Activated naive CD8-positive, alpha-beta T cell treated with anti-CD3 and anti-CD28 coated beads, Interleukin-2, amount 10 ng/mL, durations not matched to agents 7 days and 5 days (primary cell): ENCODE measurements around the gene ALDH1A3. TPM values are rescaled to one million over a fixed set of nuclear protein-coding genes. Genes with fewer than 3 reads are reported as not detected.
A peak's percentile ranks its signal among the peaks of the same experiment; 100 is the strongest.

ENCODE experiments used
- ATAC-seq: fragments of 150-1000 bp; cut with Tn5 transposase; one replicate; pipeline ENCODE4 v1.10.0; 2021; ENCODE audit warnings: low read depth, moderate library complexity
- POLR2A ChIA-PET: fragments of 350-600 bp; sonication (Branson Sonifier 250); formaldehyde crosslinking; loops from one replicate; lab custom pipeline; 2021; ENCODE audit warnings: antibody characterized with exemption; lab: Charles Lee
- DNase-seq: peaks from one replicate; pipeline ENCODE4 v3.0.0; 2021
- H3K27ac Mint-ChIP-seq: one replicate; pipeline ENCODE4 v1.8.0; 2022; ENCODE audit warnings: mild to moderate bottlenecking, mixed read lengths
- H3K27me3 Mint-ChIP-seq: one replicate; pipeline ENCODE4 v1.8.0; 2022; ENCODE audit warnings: mild to moderate bottlenecking, moderate library complexity, mixed read lengths
- H3K36me3 Mint-ChIP-seq: one replicate; pipeline ENCODE4 v1.8.0; 2021; ENCODE audit warnings: mild to moderate bottlenecking, mixed read lengths
- H3K4me1 Mint-ChIP-seq: one replicate; pipeline ENCODE4 v1.8.0; 2021; ENCODE audit warnings: mixed read lengths
- H3K4me3 Mint-ChIP-seq: one replicate; pipeline ENCODE4 v1.8.0; 2022; ENCODE audit warnings: mild to moderate bottlenecking, moderate library complexity, mixed read lengths
- H3K9me3 Mint-ChIP-seq: one replicate; pipeline ENCODE4 v1.8.0; 2021; ENCODE audit warnings: mixed read lengths
- total RNA-seq, 2 experiments: library from RNA; stranded (reverse); gene quantifications; one replicate each; pipeline ENCODE4 v1.2.3, GENCODE V29; 2021

Gene ALDH1A3
- total RNA-seq, 2 experiments from 2014 or later, result not detected

GRCh38 chr15:100863796-100864267 is 15.8 kb upstream of the ALDH1A3 start:
- POLR2A ChIA-PET, result interaction anchor here (0.6 kb wide), 1 partner anchor 14 kb away, joined by 4 read pairs; no protein-coding TSS in a partner anchor
- Mint-ChIP-seq H3K4me3 (no peak overlapping the region), H3K9me3 (no peaks in the 10 kb centered on the region), H3K36me3 (no peaks in the 10 kb centered on the region), H3K27me3 (peaks cover 11% of the 10 kb centered on the region), H3K4me1 (no peaks in the 10 kb centered on the region), H3K27ac (no peak overlapping the region)
- no peak for ATAC-seq
- no peak for DNase-seq

GRCh38 chr15:100866386-100867330 is 13.0 kb upstream of the ALDH1A3 start:
- no peak overlapping the region for H3K27ac Mint-ChIP-seq
- DNase-seq (no peak), ATAC-seq (no peak)
- POLR2A ChIA-PET, result no interaction called here
- H3K4me3 Mint-ChIP-seq, result no peak overlapping the region
- peaks cover 4% of the 10 kb centered on the region for H3K9me3 Mint-ChIP-seq
- H3K27me3 Mint-ChIP-seq, result peaks cover 11% of the 10 kb centered on the region
- H3K4me1 Mint-ChIP-seq, result no peaks in the 10 kb centered on the region
- no peaks in the 10 kb centered on the region for H3K36me3 Mint-ChIP-seq

GRCh38 chr15:100867433-100867832 is 12.2 kb upstream of the ALDH1A3 start:
- peaks cover 15% of the 10 kb centered on the region for H3K27me3 Mint-ChIP-seq
- H3K27ac Mint-ChIP-seq, result no peak overlapping the region
- H3K4me3 Mint-ChIP-seq, result no peak overlapping the region
- no peaks in the 10 kb centered on the region for H3K36me3 Mint-ChIP-seq
- no peak for DNase-seq
- H3K9me3 Mint-ChIP-seq, result peaks cover 4% of the 10 kb centered on the region
- POLR2A ChIA-PET, result interaction anchor here (0.6 kb wide), 1 partner anchor 17 kb away, joined by 3 read pairs; no protein-coding TSS in a partner anchor
- ATAC-seq, result no peak
- no peaks in the 10 kb centered on the region for H3K4me1 Mint-ChIP-seq

- Mint-ChIP-seq H3K27me3 (peaks cover 10% of the 10 kb centered on the region), H3K27ac (no peak overlapping the region), H3K9me3 (peaks cover 4% of the 10 kb centered on the region), H3K4me3 (no peak overlapping the region), H3K36me3 (no peaks in the 10 kb centered on the region), H3K4me1 (no peaks in the 10 kb centered on the region)
- POLR2A ChIA-PET, result no interaction called here
- DNase-seq, result no peak
- ATAC-seq, result no peak
These were observed 10.3 kb upstream of the ALDH1A3 start for GRCh38 chr15:100869151-100869999.

- POLR2A ChIA-PET, result no interaction called here
- peaks cover 4% of the 10 kb centered on the region for H3K9me3 Mint-ChIP-seq
- ATAC-seq (no peak), DNase-seq (no peak)
- H3K4me3 Mint-ChIP-seq, result no peak overlapping the region
- H3K36me3 Mint-ChIP-seq, result no peaks in the 10 kb centered on the region
- no peaks in the 10 kb centered on the region for H3K4me1 Mint-ChIP-seq
- no peak overlapping the region for H3K27ac Mint-ChIP-seq
- peaks cover 26% of the 10 kb centered on the region for H3K27me3 Mint-ChIP-seq
These were observed 6.5 kb upstream of the ALDH1A3 start for GRCh38 chr15:100873029-100873677.

GRCh38 chr15:100875495-100875894 is 4.1 kb upstream of the ALDH1A3 start:
- H3K9me3 Mint-ChIP-seq, result no peaks in the 10 kb centered on the region
- ATAC-seq, result no peak
- peaks cover under 1% of the 10 kb centered on the region for H3K4me1 Mint-ChIP-seq
- POLR2A ChIA-PET, result no interaction called here
- H3K27ac Mint-ChIP-seq, result no peak overlapping the region
- H3K27me3 Mint-ChIP-seq, result peaks cover 37% of the 10 kb centered on the region
- no peak overlapping the region for H3K4me3 Mint-ChIP-seq
- H3K36me3 Mint-ChIP-seq, result no peaks in the 10 kb centered on the region
- no peak for DNase-seq

- Mint-ChIP-seq H3K36me3 (no peaks in the 10 kb centered on the region), H3K4me1 (peaks cover 1% of the 10 kb centered on the region), H3K27ac (no peak overlapping the region), H3K4me3 (no peak overlapping the region), H3K27me3 (peaks cover 42% of the 10 kb centered on the region), H3K9me3 (no peaks in the 10 kb centered on the region)
- ATAC-seq (no peak), DNase-seq (no peak)
- POLR2A ChIA-PET, result no interaction called here
These were observed 3.7 kb upstream of the ALDH1A3 start for GRCh38 chr15:100875976-100876375.

GRCh38 chr15:100877551-100877950 is 2.1 kb upstream of the ALDH1A3 start:
- no peaks in the 10 kb centered on the region for H3K36me3 Mint-ChIP-seq
- H3K4me3 Mint-ChIP-seq, result no peak overlapping the region
- DNase-seq, result no peak
- no peak overlapping the region for H3K27ac Mint-ChIP-seq
- POLR2A ChIA-PET, result no interaction called here
- peaks cover 1% of the 10 kb centered on the region for H3K4me1 Mint-ChIP-seq
- no peaks in the 10 kb centered on the region for H3K9me3 Mint-ChIP-seq
- no peak for ATAC-seq
- H3K27me3 Mint-ChIP-seq, result peaks cover 53% of the 10 kb centered on the region

- Mint-ChIP-seq H3K36me3 (no peaks in the 10 kb centered on the region), H3K27ac (no peak overlapping the region), H3K4me3 (peak overlapping the region; percentile 52), H3K4me1 (peaks cover 1% of the 10 kb centered on the region), H3K9me3 (no peaks in the 10 kb centered on the region), H3K27me3 (peaks cover 59% of the 10 kb centered on the region)
- DNase-seq (no peak), ATAC-seq (no peak)
- POLR2A ChIA-PET, result no interaction called here
These were observed 1.5 kb upstream of the ALDH1A3 start for GRCh38 chr15:100878130-100878529.

- Mint-ChIP-seq H3K27me3 (peaks cover 64% of the 10 kb centered on the region), H3K36me3 (no peaks in the 10 kb centered on the region), H3K4me1 (peaks cover 1% of the 10 kb centered on the region), H3K27ac (no peak overlapping the region), H3K9me3 (no peaks in the 10 kb centered on the region), H3K4me3 (peak overlapping the region; percentile 52)
- DNase-seq, result no peak
- no peak for ATAC-seq
- POLR2A ChIA-PET, result no interaction called here
These were observed 983 bp upstream of the ALDH1A3 start for GRCh38 chr15:100878648-100879047.

GRCh38 chr15:100879061-100879463 is 569 bp upstream of the ALDH1A3 start:
- Mint-ChIP-seq H3K27ac (no peak overlapping the region), H3K4me1 (peaks cover 1% of the 10 kb centered on the region), H3K4me3 (no peak overlapping the region), H3K36me3 (no peaks in the 10 kb centered on the region), H3K27me3 (peaks cover 68% of the 10 kb centered on the region), H3K9me3 (no peaks in the 10 kb centered on the region)
- DNase-seq, result no peak
- ATAC-seq, result no peak
- POLR2A ChIA-PET, result no interaction called here

- Mint-ChIP-seq H3K27ac (no peak overlapping the region), H3K4me1 (peaks cover 1% of the 10 kb centered on the region), H3K4me3 (no peak overlapping the region), H3K36me3 (no peaks in the 10 kb centered on the region), H3K9me3 (no peaks in the 10 kb centered on the region), H3K27me3 (peaks cover 77% of the 10 kb centered on the region)
- ATAC-seq (no peak), DNase-seq (peak; percentile 30)
- POLR2A ChIA-PET, result no interaction called here
These were observed 687 bp downstream of the ALDH1A3 start for GRCh38 chr15:100880139-100880896.
